COR-L47 (cell line): ENCODE data around the gene PMEL.
A peak's percentile ranks its signal among the peaks of the same experiment; 100 is the strongest.
"Not testable (repeated sequence)": the region's sequence is repeated elsewhere in the genome, so short reads cannot be mapped to it uniquely, and the experiment has no call there.

Source experiments
- DNase-seq: peaks from one replicate; lab custom pipeline; 2025; lab: John Stamatoyannopoulos, UW

The PMEL gene

DNA sequence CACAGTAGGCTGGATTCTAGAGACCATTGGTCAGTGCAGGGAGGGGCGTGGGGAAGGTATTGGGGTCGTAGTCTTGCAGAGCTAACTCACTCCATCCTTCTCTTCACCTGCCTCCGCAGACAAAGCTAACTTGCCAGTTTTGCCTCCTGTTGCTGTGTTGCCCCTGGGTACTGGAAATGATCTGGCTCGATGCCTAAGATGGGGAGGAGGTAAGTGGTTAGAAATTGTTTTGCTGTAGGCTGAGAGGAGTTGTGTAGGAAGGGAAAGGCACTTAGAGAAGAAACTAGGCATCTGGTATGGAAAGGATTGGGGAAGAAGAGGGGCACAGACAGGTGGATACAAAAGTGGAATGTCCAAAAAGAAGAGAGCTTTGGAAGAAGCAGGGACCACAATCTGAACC lies 23.8 kb downstream of the PMEL start:
- no peak for DNase-seq

GRCh38 chr12:55940065-55940732 lies 25.6 kb downstream of the PMEL start:
- peak; percentile 78 for DNase-seq

- DNase-seq: no peak
Observed at GRCh38 chr12:55938826-55939501, 26.9 kb downstream of the PMEL start.

GRCh38 chr12:55937981-55938380 lies 27.9 kb downstream of the PMEL start:
- no peak for DNase-seq

- DNase-seq: no peak
Observed at GRCh38 chr12:55935738-55936151, 30.1 kb downstream of the PMEL start.

GRCh38 chr12:55934773-55935172 lies 31.1 kb downstream of the PMEL start:
- DNase-seq: no peak

- no peak for DNase-seq
Observed at GRCh38 chr12:55933799-55934742, 31.8 kb downstream of the PMEL start.

DNA sequence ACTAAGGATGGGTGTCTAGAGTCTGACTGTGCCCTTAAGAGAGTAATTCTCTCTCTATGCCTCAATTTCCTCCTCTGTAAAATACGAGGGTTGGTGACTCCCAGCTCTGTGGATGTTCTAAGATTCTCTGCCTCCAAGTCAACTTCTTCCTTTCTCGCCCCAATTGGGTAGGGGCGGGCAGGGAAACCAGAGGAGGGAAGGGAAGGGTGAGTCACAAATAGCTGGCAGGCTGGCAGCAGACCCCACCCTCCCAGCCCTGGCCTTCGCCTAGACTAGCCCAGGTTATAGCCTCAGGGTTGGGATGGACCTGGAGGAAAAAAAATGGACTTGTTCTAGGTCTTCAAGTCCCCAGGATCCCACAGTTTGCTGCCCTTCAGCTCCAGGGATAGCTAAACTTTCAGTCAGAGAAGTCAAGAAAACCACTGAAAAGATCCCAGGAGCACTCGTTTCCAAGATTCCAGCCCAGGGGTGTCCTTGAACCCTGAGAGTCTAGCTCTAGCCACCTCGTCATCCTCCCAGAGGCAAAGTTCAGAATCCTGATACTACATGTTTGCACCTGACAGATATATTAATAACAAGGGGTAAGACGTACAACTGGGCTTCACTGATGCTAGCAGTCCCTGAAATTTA lies 32.6 kb downstream of the PMEL start:
- DNase-seq: no peak

GRCh38 chr12:55932551-55932910 lies 33.3 kb downstream of the PMEL start:
- no peak for DNase-seq

DNA sequence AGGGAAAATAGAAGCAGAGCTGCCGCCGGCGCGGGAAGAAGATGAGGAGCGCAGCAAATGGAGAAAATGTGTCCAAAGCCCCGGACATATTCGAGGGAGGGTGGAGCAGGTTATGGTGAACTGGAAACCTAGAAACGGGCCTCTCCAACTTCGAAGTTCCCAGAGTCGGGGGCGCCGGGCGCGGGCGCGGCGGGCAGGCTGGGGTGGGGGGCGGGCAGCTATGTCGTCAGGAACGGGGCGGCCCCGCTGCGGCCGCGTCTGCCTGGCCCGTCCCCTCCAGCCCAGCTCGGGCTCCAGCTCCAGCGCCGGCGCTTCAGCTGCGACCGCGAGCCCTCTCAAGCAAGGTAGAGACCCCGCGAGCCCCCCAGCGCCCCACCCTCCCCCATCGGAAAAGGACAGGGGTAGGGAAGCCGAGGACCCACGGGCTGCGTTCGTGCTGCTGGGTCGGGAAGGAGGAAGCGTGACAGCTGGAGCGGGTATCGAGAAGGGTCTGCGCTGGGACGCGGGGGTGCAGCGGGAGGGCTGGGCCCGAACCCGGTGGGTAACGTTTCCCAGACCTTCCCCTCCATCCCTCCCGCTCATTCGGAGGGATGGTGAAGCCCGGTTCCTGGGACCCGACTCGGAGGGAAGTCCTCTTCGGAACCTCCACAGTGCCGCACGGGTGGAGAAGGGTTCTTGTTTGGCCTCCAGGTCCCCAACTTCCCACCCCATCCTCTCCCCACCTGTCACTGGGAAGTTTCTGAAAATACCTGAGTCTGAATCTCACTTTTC lies 33.9 kb downstream of the PMEL start:
- no peak for DNase-seq

- no peak for DNase-seq
Observed at GRCh38 chr12:55931317-55931779, 34.5 kb downstream of the PMEL start.

DNA sequence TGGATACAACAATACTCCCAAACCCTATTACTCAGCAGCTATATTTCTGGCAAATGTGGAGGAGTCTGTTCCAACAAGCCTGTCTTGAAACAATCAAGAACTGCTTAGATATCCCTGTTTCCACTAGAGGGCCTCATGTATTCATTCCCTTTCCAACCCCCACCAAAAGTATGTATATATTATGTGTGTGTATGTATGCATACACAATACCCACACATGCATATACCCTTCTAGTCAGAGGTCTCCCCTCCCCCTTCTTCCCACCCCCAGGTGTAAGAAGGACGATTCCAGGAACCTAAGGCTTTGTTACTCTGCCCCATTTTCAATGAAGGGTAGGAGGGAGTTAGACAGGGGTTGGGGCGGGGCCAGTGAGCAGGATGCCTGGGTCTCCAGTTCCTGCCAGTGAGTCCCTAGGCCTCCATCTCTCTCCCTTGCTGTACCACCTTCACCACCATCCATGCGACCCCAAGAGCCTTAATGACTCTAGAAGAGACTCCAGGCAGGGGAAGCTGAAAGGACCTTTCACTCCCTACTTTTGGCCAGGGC lies 35.0 kb downstream of the PMEL start, which contains the start of gene DGKA:
DGKA (plus strand) TSS at position 392 of the 546 bp plus-strand sequence. CDS start 5,342 bp downstream, outside the sequence.
- DNase-seq: peak; percentile 43

DNA sequence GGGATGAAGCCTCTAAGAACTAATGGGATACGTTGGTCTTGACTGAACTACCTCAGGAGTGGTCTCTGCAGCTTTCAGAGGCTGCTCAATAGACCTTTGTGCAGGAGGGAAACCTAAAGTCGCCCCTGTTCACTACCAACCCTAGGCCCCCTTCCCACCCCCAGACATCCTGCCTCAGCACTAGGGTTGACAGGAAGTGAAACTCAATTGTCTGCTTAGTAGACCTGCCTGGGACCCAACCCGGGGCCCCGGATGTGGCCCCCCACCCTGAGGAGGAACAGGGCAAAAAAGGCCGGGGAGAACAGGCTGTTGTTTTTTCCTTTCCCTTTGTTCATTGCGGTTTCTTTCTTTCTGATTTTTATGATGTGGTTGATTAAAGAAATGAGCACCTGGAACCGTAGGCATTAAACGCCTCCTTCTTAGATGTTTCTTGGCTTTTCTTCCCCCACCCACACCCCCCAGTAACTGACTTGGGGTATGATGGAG lies 36.5 kb downstream of the PMEL start:
- DNase-seq: no peak

DNA sequence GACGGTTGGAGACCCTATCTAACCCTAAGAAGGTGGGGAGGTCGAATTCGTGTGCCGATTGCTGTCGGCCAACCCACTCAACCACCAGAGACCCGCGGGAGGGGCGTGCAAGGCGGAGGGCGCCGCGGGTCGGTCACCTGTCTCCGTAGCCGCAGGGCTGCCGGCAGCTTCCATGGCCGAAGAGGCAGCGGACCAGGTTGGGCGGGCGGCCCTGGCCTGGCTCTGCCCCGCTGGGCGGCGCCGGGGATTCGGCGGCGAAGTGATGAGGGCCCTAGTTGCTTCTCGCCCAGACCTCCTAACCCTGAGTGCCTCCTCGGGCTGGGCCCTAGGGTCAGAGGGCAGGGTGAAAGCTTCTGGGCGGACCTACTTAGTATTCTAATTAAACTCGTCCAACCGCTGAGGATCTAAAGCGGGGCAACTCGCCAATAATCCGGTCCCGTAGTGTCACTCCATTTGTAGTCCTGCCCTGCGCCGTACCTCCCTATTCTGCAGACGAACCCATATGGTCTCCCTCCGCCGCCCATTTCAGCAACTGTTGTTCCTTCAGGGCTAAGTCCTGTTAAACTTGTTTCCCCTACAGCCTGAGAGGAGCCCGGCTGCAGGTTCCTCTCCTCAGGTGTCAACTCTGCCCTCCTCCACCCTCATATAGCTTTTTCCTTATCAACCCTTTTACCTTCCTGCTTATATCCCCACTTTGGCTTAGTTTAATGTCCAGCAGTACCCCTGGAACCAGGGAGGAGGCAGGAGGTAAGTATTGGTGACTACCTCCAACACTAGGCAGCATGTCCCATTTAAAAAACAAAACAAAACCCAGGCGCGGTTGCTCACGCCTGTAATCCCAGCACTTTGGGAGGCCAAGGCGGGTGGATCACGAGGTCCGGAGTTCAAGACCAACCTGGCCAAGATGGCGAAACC lies 38.0 kb downstream of the PMEL start, which contains the start of gene PYM1:
PYM1 (minus strand) TSS at position 307 of the 915 bp plus-strand sequence; CDS start at position 174, 133 bp downstream.
- DNase-seq: peak; percentile 38

DNA sequence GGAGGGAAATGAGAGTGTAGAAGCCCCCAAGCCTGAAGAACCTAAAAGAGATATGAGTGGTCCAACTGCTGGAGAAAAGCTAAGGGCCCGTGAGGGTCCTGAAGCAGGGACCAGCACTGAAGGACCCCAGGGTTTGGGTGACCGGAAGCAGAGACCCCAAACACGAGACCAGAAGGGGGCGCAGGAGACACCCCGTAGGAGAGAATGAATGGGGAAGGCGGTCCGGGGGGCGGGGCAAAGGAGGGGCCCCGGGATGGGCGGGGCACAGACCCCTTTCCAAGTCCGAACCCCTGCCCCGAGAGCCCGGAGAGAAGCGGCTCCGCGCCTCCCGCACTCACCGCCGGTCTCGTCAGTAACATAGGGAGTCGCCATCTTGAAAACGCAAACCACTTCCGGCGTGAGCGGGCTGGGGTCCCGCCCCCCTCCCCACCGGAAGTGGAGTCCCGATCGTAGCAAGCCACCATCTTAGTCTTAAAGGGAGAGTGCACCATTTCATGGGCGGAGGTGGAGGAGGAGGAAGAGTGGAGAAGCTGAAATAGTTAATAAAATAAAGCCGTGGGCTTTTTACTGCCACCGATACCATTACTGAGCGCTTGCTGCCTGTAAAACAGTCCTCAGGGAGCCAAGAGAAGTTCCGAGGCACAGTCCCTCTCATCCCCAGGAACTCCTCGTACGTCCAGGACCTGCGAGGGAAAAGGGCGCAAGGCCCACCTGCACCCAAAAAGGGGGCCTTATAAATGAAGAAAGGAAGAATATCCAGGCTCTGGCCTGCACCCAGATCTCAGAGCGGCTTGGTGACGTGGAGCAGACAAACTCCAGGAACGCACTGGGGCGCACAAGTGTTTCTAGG lies 38.9 kb downstream of the PMEL start:
- peak; percentile 83 for DNase-seq

- DNase-seq: no peak
Observed at GRCh38 chr12:55925870-55926737, 39.7 kb downstream of the PMEL start.

DNA sequence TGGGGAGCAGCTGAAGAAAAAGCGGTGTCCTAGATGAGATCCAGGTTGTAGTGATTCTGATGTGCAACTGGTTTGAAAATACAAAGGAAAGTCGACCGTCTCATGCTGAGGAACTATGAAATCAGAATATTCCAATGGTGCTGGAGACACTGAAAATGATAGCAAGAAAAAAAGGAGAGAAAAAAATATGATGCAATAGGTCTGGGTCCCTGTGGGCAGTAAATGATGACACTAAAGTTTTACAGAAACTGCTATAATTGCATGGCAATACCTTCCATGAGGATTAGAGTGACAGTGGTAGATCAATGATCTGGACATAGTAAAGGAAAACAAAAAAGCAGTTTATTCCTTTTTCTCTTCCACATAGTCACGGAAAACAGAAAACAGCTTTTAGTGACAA lies 40.5 kb downstream of the PMEL start:
- no peak for DNase-seq

DNA sequence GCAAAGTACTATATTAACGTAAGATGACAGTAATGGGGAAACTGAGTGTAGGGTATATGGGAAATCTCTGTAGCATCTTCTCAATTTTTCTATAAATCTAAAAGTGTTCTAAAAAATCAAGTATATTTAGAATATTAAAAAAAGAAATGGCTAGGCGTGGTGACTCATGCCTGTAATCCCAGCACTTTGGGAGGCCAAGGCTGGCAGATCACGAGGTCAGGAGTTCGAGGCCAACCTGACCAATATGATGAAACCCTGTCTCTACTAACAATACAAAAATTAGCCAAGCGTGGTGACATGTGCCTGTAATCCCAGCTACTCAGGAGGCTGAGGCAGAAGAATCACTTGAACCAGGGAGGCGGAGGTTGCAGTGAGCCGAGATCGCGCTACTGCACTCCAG lies 42.2 kb downstream of the PMEL start:
- not testable (repeated sequence) for DNase-seq
